PC-3 (cell line): ENCODE measurements around the gene SLC6A17.

ENCODE experiments used
- EZH2 ChIP-seq: fragments of 300-600 bp; sonication (generic); IDR thresholded peaks from one replicate; pipeline ENCODE4 v1.6.1; 2017; ENCODE audit warnings: antibody characterized with exemption, mild to moderate bottlenecking, low read length; ENCODE audit not compliant: unreplicated experiment
- EZH2phosphoT487 ChIP-seq: fragments of 300-600 bp; sonication (generic); IDR thresholded peaks from 2 replicates; pipeline ENCODE4 v1.6.1; 2018; ENCODE audit warnings: mild to moderate bottlenecking, antibody characterized with exemption, low read length, borderline replicate concordance
- TF ChIP-seq, protein P1 (sequence below): fragments of 300-600 bp; sonication (generic); conservative IDR thresholded peaks from 2 replicates; pipeline ENCODE4 v1.5.1; 2017; ENCODE audit warnings: antibody characterized with exemption, low read depth, mild to moderate bottlenecking, low read length

DNA sequence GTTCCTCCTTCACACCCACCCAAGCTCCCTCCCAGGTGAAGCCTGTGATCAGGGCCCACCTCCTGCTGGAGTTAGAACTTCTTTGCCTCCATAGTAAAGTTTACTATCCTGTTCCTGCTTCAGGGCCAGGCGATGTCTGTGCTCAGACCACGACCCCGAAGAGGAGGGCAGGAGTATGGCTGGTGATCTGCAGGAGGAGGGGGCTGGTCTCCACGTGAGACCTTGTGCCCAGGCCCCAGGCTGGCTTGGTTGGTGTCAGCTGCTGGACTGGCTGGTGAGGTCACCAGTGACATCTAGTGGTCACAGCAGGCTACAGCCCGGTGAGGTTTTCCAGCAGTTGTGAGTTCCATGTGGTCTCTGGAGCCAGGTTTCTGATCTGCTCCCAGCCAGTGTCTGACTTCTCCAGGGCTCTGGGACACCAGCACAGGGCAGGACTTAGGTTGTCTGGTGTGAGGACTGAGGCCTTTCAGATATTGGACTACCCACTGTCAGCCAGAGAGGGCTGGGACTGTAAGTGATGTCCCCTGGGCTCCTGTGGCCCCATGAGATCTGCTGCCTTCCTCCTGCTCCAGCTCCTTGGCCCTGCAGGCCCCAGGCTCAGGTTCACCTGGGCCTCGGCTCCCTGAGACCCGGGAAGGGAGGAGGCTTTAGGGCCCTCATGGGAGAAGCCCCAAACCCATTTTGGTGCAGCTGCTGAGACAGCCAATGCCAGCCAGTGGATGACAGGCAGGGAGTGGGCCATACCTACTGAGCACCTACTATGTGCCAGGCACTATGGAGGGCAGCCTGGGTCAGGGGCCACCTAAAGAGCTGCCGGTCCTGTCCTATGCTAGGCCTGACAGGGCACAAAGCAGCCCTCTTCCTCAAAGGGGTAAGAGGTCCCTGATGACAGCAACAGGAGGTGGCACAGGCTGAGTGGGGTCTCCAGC, 44.0 kb upstream of the SLC6A17 start:
- TF ChIP-seq, protein P1, sequence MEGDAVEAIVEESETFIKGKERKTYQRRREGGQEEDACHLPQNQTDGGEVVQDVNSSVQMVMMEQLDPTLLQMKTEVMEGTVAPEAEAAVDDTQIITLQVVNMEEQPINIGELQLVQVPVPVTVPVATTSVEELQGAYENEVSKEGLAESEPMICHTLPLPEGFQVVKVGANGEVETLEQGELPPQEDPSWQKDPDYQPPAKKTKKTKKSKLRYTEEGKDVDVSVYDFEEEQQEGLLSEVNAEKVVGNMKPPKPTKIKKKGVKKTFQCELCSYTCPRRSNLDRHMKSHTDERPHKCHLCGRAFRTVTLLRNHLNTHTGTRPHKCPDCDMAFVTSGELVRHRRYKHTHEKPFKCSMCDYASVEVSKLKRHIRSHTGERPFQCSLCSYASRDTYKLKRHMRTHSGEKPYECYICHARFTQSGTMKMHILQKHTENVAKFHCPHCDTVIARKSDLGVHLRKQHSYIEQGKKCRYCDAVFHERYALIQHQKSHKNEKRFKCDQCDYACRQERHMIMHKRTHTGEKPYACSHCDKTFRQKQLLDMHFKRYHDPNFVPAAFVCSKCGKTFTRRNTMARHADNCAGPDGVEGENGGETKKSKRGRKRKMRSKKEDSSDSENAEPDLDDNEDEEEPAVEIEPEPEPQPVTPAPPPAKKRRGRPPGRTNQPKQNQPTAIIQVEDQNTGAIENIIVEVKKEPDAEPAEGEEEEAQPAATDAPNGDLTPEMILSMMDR, result peak; percentile 91
- TF ChIP-seq EZH2, result no peak
- no peak for TF ChIP-seq EZH2phosphoT487
